Temporal lobe (tissue), 2 donors: ENCODE measurements around the gene SIKE1. TPM values are rescaled to one million over a fixed set of nuclear protein-coding genes. Genes with fewer than 3 reads are reported as not detected.

Experiments
- small RNA-seq: library from RNA; depleted of rRNA; stranded (forward); fragments of <200 nt; gene quantifications from one replicate; pipeline ENCODE3, GENCODE V24; 2014; ENCODE audit warnings: low replicate concordance
- total RNA-seq: library from RNA; depleted of rRNA; stranded (reverse); fragments of >200 nt; gene quantifications from one replicate; pipeline ENCODE4 v1.2.3, GENCODE V29; 2014

The SIKE1 gene
- total RNA-seq, 1 donor from 2014 or later: 64.2 TPM

Small RNAs within 50 kb of the gene (small RNA-seq; reads per million reads assigned to genes)
- gene RNY1P13: 0.64 reads per million, percentile 60 among the genes with 10 or more reads in this experiment

Other genes with a start within 250 kb of the SIKE1 start
- 46.0 TPM for gene BCAS2, start 199.1 kb downstream of the SIKE1 start, total RNA-seq
- gene DENND2C, start 110.6 kb downstream of the SIKE1 start, total RNA-seq: 1.5 TPM
- not detected for gene AMPD1, start 85.1 kb downstream of the SIKE1 start, total RNA-seq
- gene NRAS, start 63.9 kb downstream of the SIKE1 start, total RNA-seq: 47.0 TPM
- 422 TPM for gene CSDE1, start 22.7 kb downstream of the SIKE1 start, total RNA-seq
- gene SYCP1, start 74.2 kb upstream of the SIKE1 start, total RNA-seq: not detected
- not detected for gene TSHB, start 249.1 kb upstream of the SIKE1 start, total RNA-seq